AG09319 (cell line): ENCODE data around the gene MAP4K1.
"Not testable (repeated sequence)": the region's sequence is repeated elsewhere in the genome, so short reads cannot be mapped to it uniquely, and the experiment has no call there.

Experiments
- DNase-seq: peaks from one replicate; pipeline ENCODE4 v3.0.0-alpha.2; 2010; ENCODE audit warnings: low read depth; ENCODE audit errors: extremely low read depth
- CTCF ChIP-seq: IDR thresholded peaks from 2 replicates; pipeline ENCODE4 v1.5.1; 2011; ENCODE audit warnings: low read depth, mild to moderate bottlenecking, inconsistent platforms, low read length, moderate library complexity

The MAP4K1 gene

GRCh38 chr19:38592940-38593339 is 24.8 kb downstream of the MAP4K1 start:
- TF ChIP-seq CTCF = no peak

GRCh38 chr19:38588041-38588440 is 29.7 kb downstream of the MAP4K1 start:
- TF ChIP-seq CTCF = no peak

More at GRCh38 chr19:38592940-38593339, 24.8 kb downstream of the MAP4K1 start:
- DNase-seq = no peak

GRCh38 chr19:38587562-38587961 is 30.2 kb downstream of the MAP4K1 start:
- no peak for TF ChIP-seq CTCF
- DNase-seq = no peak

More at GRCh38 chr19:38588041-38588440, 29.7 kb downstream of the MAP4K1 start:
- DNase-seq = no peak

- DNase-seq = no peak
- no peak for TF ChIP-seq CTCF
Observed at GRCh38 chr19:38583985-38584305, 33.8 kb downstream of the MAP4K1 start.

GRCh38 chr19:38583219-38583984 is 34.4 kb downstream of the MAP4K1 start:
- no peak for DNase-seq
- no peak for TF ChIP-seq CTCF

- DNase-seq = no peak
- TF ChIP-seq CTCF = no peak
Observed at GRCh38 chr19:38580080-38580479, 37.7 kb downstream of the MAP4K1 start.

GRCh38 chr19:38579304-38579703 is 38.4 kb downstream of the MAP4K1 start:
- DNase-seq = not testable (repeated sequence)

- no peak for DNase-seq
- no peak for TF ChIP-seq CTCF
Observed at GRCh38 chr19:38577826-38578225, 39.9 kb downstream of the MAP4K1 start.
